H1 (cell line): ENCODE measurements around the gene MXRA7. TPM values are rescaled to one million over a fixed set of nuclear protein-coding genes. Genes with fewer than 3 reads are reported as not detected.

Source experiments
- ATF2 ChIP-seq: IDR thresholded peaks from 2 replicates; pipeline ENCODE4 v1.6.1; 2012; ENCODE audit warnings: low read length, inconsistent platforms
- CHD2 ChIP-seq: IDR thresholded peaks from 2 replicates; pipeline ENCODE4 v1.6.1; 2012; ENCODE audit warnings: low read length, improper control_type of control experiment
- CREB1 ChIP-seq: IDR thresholded peaks from 2 replicates; pipeline ENCODE4 v1.6.1; 2012; ENCODE audit warnings: inconsistent platforms
- CTCF ChIP-seq, 3 experiments: IDR thresholded peaks; 1 replicate in 2 of 3; 2 replicates in 1 of 3; pipeline versions ENCODE4 v1.5.1 to v1.6.1; 2011; ENCODE audit warnings: low read length in 3 of 3, mild to moderate bottlenecking in 3 of 3, inconsistent platforms in 2 of 3, low read depth in 1 of 3, moderate library complexity in 1 of 3; ENCODE audit not compliant: insufficient read depth in 1 of 3; ENCODE audit errors: control extremely low read depth in 1 of 3
- E2F6 ChIP-seq: IDR thresholded peaks from 2 replicates; pipeline ENCODE4 v1.6.1; 2012; ENCODE audit warnings: inconsistent platforms
- JUN ChIP-seq: IDR thresholded peaks from 2 replicates; pipeline ENCODE4 v1.6.1; 2011; ENCODE audit warnings: low read depth, mild to moderate bottlenecking, improper control_type of control experiment, low read length
- MAFK ChIP-seq: IDR thresholded peaks from 2 replicates; pipeline ENCODE4 v1.6.1; 2012; ENCODE audit warnings: low read depth, mild to moderate bottlenecking, improper control_type of control experiment, low read length
- NANOG ChIP-seq: IDR thresholded peaks from 2 replicates; pipeline ENCODE4 v1.6.1; 2011; ENCODE audit warnings: low read length, low read depth, mild to moderate bottlenecking, inconsistent platforms; ENCODE audit not compliant: insufficient read depth, poor library complexity, severe bottlenecking
- NRF1 ChIP-seq: IDR thresholded peaks from 2 replicates; pipeline ENCODE4 v1.6.1; 2011; ENCODE audit warnings: mild to moderate bottlenecking, low read depth, low read length, improper control_type of control experiment
- POLR2AphosphoS5 ChIP-seq: IDR thresholded peaks from 2 replicates; pipeline ENCODE4 v1.6.1; 2011; ENCODE audit warnings: low read depth, low read length
- RFX5 ChIP-seq: IDR thresholded peaks from 2 replicates; pipeline ENCODE4 v1.6.1; 2011; ENCODE audit warnings: low read depth, low read length, improper control_type of control experiment, borderline replicate concordance
- RNF2 ChIP-seq: fragments of 200-900, 300-1000 bp; sonication (generic); IDR thresholded peaks from 2 replicates; pipeline ENCODE4 v1.7.1; 2016; ENCODE audit warnings: borderline replicate concordance, low read depth, mild to moderate bottlenecking, antibody characterized with exemption, low read length; ENCODE audit not compliant: poor library complexity, severe bottlenecking; ENCODE audit errors: missing control alignments
- RXRA ChIP-seq: IDR thresholded peaks from 2 replicates; pipeline ENCODE4 v1.6.1; 2011; ENCODE audit warnings: low read depth, mild to moderate bottlenecking, low read length, moderate library complexity; ENCODE audit not compliant: insufficient read depth
- SIN3A ChIP-seq, 2 experiments: IDR thresholded peaks in 1 of 2; conservative IDR thresholded peaks in 1 of 2; 2 replicates each; pipeline ENCODE4 v1.6.1; 2011 to 2012; ENCODE audit warnings: low read length in 2 of 2, improper control_type of control experiment in 1 of 2, low read depth in 1 of 2, mild to moderate bottlenecking in 1 of 2
- SP1 ChIP-seq: IDR thresholded peaks from 2 replicates; pipeline ENCODE4 v1.6.1; 2011; ENCODE audit warnings: low read depth, low read length
- SRF ChIP-seq: IDR thresholded peaks from 2 replicates; pipeline ENCODE4 v1.6.1; 2011; ENCODE audit warnings: mild to moderate bottlenecking, low read depth, low read length, moderate library complexity
- TAF7 ChIP-seq: optimal IDR thresholded peaks from 2 replicates; pipeline ENCODE3; 2011; ENCODE audit warnings: low read depth, mild to moderate bottlenecking, inconsistent platforms, low read length, moderate library complexity, borderline replicate concordance
- TEAD4 ChIP-seq: IDR thresholded peaks from 2 replicates; pipeline ENCODE4 v1.6.1; 2012; ENCODE audit warnings: low read depth, low read length, inconsistent platforms, mixed read lengths
- YY1 ChIP-seq: IDR thresholded peaks from 2 replicates; pipeline ENCODE4 v1.6.1; 2011; ENCODE audit warnings: low read depth, mild to moderate bottlenecking, low read length
- polyA plus RNA-seq, 7 experiments: library from polyadenylated mRNA; depleted of rRNA in 3 of 7; stranded (reverse) in 5 of 7; unstranded in 2 of 7; fragments of >200 nt in 5 of 7; fragments of 200-250 nt in 2 of 7; gene quantifications; 1 replicate in 5 of 7; 2 replicates in 1 of 7; 4 replicates in 1 of 7; pipeline versions ENCODE4 v1.2.1 to v1.2.3, GENCODE V29; 2011 to 2013; ENCODE audit warnings: missing spikeins in 2 of 7, mixed read lengths in 2 of 7
- total RNA-seq: library from RNA; stranded (reverse); fragmentation: NEBNext Ultra II Directional; extraction: Animal tissue kit (Norgen Biotek cat#: 25700); gene quantifications from 2 replicates; pipeline ENCODE4 v1.2.1, GENCODE V29; 2021

MXRA7 gene
- total and polyA plus RNA-seq, 2 of the 8 experiments (the other 6 are each of a cell fraction or from before 2014, with no cell fraction given): 17.8 to 26.6 TPM

GRCh38 chr17:76737082-76737675 lies 26.4 kb upstream of the MXRA7 start, which contains the start of gene SRSF2 (continued):
- TF ChIP-seq SRF (no peak), ATF2 (no peak; the same call in 1 of the 2 replicates), CTCF (IDR thresholded peaks at IDR 0.05; ENCODE audit: control extremely low read depth in 1 of 3, insufficient read depth in 1 of 3, low read depth in 1 of 3, low read length in 3 of 3) (no peak), E2F6 (peak; percentile 56; the same call in 1 of the 2 replicates), CHD2 (0 out of 2 replicates have a peak, but pooled peaks have one; percentile 4), TAF7 (peak; percentile 98), RFX5 (no peak), YY1 (peak; percentile 97), SP1 (peak; percentile 75), POLR2AphosphoS5 (peak; percentile 98), JUN (no peak), CREB1 (peak; percentile 38), MAFK (peak; percentile 94; the same call in 1 of the 2 replicates), NANOG (peak; percentile 26), NRF1 (peak; percentile 73), TEAD4 (no peak), RXRA (no peak), SIN3A (conservative IDR thresholded peaks at IDR 0.05 in 1 of 2, IDR thresholded peaks at IDR 0.05 in 1 of 2; ENCODE audit: low read depth in 1 of 2, low read length in 2 of 2) (0 out of 4 replicates have a peak, but pooled peaks of 1 of the 2 experiments have one; percentile 24), RNF2 (no peak)
